Tibial nerve (tissue), 4 donors: ENCODE measurements around the gene KIF1B. TPM values are rescaled to one million over a fixed set of nuclear protein-coding genes. Genes with fewer than 3 reads are reported as not detected.
A peak's percentile ranks its signal among the peaks of the same experiment; 100 is the strongest.

ENCODE experiments used
- DNase-seq, 2 donors: peaks; one replicate each; pipeline ENCODE4 v3.0.0-alpha.2; 2019; ENCODE audit warnings: low spot score in 2 of 2
- H3K27ac ChIP-seq, 4 donors: fragments of 200-600 bp; sonication (generic) in 3 of 4; one replicate each; pipeline ENCODE4 v1.5.1; 2017 to 2019; ENCODE audit warnings: mild to moderate bottlenecking in 1 of 4
- H3K27me3 ChIP-seq, 2 donors: fragments of 200-600 bp; sonication (generic) in 1 of 2; one replicate each; pipeline versions ENCODE4 v1.5.1 to v1.6.0; 2017 to 2019
- H3K36me3 ChIP-seq, 3 donors: fragments of 200-600 bp; sonication (generic); one replicate each; pipeline ENCODE4 v1.5.1; 2018 to 2019
- H3K4me1 ChIP-seq, 4 donors: fragments of 200-600 bp; sonication (generic) in 3 of 4; one replicate each; pipeline ENCODE4 v1.5.1; 2017 to 2019
- H3K4me3 ChIP-seq, 4 donors: fragments of 200-600 bp; sonication (generic) in 3 of 4; one replicate each; pipeline ENCODE4 v1.5.1; 2017 to 2019; ENCODE audit warnings: mild to moderate bottlenecking in 1 of 4, moderate library complexity in 1 of 4
- H3K9me3 ChIP-seq, 4 donors: fragments of 200-600 bp; sonication (generic) in 3 of 4; one replicate each; pipeline ENCODE4 v1.5.1; 2017 to 2019
- EP300 ChIP-seq, 2 donors: sonication (generic); formaldehyde crosslinking; IDR thresholded peaks; one replicate each; pipeline ENCODE4 v1.6.1; 2017; ENCODE audit warnings: antibody characterized with exemption in 2 of 2, mild to moderate bottlenecking in 1 of 2
- POLR2A ChIP-seq, 2 donors: fragments of 450-650 bp; IDR thresholded peaks; one replicate each; pipeline ENCODE4 v1.6.1; 2017; ENCODE audit warnings: antibody characterized with exemption in 2 of 2, mild to moderate bottlenecking in 2 of 2, moderate library complexity in 2 of 2
- WGBS, 2 donors: methylation state at CpG; one replicate each; pipeline ENCODE4 v1.1.5; 2018; 5-methylcytosine and 5-hydroxymethylcytosine counted together
- small RNA-seq: library from RNA; depleted of rRNA; stranded (forward); fragments of <200 nt; gene quantifications from one replicate; pipeline ENCODE3, GENCODE V24; 2016
- total RNA-seq, 4 donors: library from RNA; depleted of rRNA; stranded (reverse); fragments of >200 nt; gene quantifications; one replicate each; pipeline ENCODE4 v1.1.0, GENCODE V29; 2016
- TF ChIP-seq, protein P1 (sequence below), 5 experiments: fragments of 200-600 bp in 3 of 5; fragments of 450-650 bp in 2 of 5; sonication (generic) in 3 of 5; IDR thresholded peaks; one replicate each; pipeline ENCODE4 v1.5.1; 2016 to 2019; ENCODE audit warnings: antibody characterized with exemption in 5 of 5, mild to moderate bottlenecking in 3 of 5, moderate library complexity in 2 of 5

The KIF1B gene
- total RNA-seq, 4 donors from 2014 or later = 50.6 to 76.2 (median 66.0) TPM

DNA sequence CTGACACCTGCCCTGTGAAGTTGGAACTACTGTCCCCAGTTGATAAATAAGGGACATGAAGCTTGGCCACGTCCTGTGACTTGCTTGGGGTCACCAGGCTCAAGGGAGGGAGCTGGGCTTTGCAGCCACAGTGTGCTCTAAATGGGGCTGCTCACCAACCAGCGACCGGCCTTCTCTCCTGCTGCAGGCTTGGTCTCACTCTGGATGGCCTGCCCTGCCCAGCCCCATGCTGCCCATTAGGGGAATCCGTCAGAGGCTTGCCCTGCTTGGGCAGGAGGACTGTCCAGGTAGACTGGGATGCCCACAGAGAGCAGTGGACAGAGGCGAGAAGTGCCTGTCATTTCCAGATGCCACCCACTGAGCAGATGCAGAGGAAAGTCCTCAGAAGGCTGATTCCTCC is 218.6 kb downstream of the KIF1B start:
- H3K27me3 ChIP-seq = no peaks in the 10 kb centered on the region
- no peaks in the 10 kb centered on the region for H3K36me3 ChIP-seq
- no peak for DNase-seq
- 83 to 86% methylated on average over 4 to 5 of the region's 5 CpGs for WGBS, 2 donors
- H3K4me3 ChIP-seq = no peak overlapping the region
- peaks cover 0 to 31% (median 5%) of the 10 kb centered on the region in 4 donors for H3K4me1 ChIP-seq
- no peak overlapping the region for H3K27ac ChIP-seq
- TF ChIP-seq, protein P1, sequence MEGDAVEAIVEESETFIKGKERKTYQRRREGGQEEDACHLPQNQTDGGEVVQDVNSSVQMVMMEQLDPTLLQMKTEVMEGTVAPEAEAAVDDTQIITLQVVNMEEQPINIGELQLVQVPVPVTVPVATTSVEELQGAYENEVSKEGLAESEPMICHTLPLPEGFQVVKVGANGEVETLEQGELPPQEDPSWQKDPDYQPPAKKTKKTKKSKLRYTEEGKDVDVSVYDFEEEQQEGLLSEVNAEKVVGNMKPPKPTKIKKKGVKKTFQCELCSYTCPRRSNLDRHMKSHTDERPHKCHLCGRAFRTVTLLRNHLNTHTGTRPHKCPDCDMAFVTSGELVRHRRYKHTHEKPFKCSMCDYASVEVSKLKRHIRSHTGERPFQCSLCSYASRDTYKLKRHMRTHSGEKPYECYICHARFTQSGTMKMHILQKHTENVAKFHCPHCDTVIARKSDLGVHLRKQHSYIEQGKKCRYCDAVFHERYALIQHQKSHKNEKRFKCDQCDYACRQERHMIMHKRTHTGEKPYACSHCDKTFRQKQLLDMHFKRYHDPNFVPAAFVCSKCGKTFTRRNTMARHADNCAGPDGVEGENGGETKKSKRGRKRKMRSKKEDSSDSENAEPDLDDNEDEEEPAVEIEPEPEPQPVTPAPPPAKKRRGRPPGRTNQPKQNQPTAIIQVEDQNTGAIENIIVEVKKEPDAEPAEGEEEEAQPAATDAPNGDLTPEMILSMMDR (IDR thresholded peaks at IDR 0.05) = no peak
- TF ChIP-seq POLR2A (IDR thresholded peaks at IDR 0.05) (no peak), EP300 (IDR thresholded peaks at IDR 0.05) (no peak)
- H3K9me3 ChIP-seq = no peaks in the 10 kb centered on the region

GRCh38 chr1:10429868-10430215 is 219.5 kb downstream of the KIF1B start:
- 11% methylated on average over 16 of the region's 16 CpGs for WGBS, 2 donors
- H3K9me3 ChIP-seq = no peaks in the 10 kb centered on the region
- peak overlapping the region in 3 of 4 donors; percentile 61 to 82 (median 64) for H3K27ac ChIP-seq
- peak overlapping the region; percentile 71 to 94 (median 80) for H3K4me3 ChIP-seq
- TF ChIP-seq EP300 (IDR thresholded peaks at IDR 0.05) (no peak), POLR2A (IDR thresholded peaks at IDR 0.05) (no peak)
- TF ChIP-seq, protein P1 (IDR thresholded peaks at IDR 0.05) = no peak
- peaks cover 0 to under 1% (median 0%) of the 10 kb centered on the region in 3 donors for H3K36me3 ChIP-seq
- H3K27me3 ChIP-seq = no peaks in the 10 kb centered on the region
- peaks cover 0 to 31% (median 5%) of the 10 kb centered on the region in 4 donors for H3K4me1 ChIP-seq
- no peak for DNase-seq

DNA sequence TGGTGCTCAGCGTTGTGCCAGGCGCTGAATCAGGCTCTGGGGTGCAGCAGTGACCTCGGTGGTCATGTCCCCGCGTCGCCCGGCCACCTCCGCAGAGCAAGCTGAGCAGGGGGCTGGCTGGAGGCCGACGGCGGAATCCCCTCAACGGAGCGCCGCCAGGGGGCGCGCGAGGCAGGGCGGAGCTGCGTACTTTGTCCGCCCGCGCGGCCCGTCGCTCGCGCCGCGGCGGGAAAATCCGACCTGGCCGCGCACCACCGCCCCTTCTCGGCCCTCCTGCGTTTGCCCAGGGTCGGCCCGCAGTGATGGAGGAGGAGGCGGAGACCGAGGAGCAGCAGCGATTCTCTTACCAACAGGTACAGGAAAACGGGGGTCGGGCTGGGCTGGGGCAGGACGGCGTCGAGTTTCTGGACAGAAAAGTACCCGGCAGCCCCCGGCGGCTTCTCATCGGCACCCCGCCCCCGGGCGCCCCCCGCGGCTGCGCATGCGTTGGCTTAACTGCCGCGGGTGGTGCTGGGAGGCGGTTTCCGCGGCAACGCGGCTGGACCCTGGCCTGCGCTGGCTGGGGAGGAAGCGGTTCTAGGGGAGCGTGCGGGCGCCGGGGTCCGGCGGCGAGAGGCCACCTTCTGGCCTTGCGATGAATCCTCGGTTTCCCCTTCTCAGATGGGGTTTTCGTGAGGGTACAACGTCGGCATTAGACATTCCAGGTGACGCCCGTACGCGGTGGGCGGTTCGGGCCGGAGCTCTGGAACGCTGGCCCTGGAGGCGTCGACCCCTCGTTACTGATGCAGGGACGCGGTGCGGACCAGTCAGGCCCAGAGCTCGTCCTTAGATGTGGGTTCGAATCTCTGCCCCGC is 220.1 kb downstream of the KIF1B start, which contains the start of gene CENPS:
Gene CENPS (plus strand): TSS at position 218 of the 854 bp plus-strand sequence. CDS start 85 bp downstream, at position 303.
- Histone ChIP-seq H3K4me1 (peaks cover 0 to 31% (median 5%) of the 10 kb centered on the region in 4 donors), H3K4me3 (peak within 1 kb of the TSS; percentile 71 to 94 (median 80)), H3K27me3 (no peaks in the 10 kb centered on the region), H3K36me3 (peaks cover 0 to 6% (median 0%) of the 10 kb centered on the region in 3 donors), H3K9me3 (no peaks in the 10 kb centered on the region), H3K27ac (peak within 1 kb of the TSS in 3 of 4 donors; percentile 64 to 84 (median 82))
- 0 to 1% methylated on average over 25 to 40 of the region's 95 CpGs for WGBS, 2 donors
- peak; percentile 74 to 76 for DNase-seq
- TF ChIP-seq, protein P1 (IDR thresholded peaks at IDR 0.05) = peak; percentile 97 to 100 (median 98)
- TF ChIP-seq EP300 (IDR thresholded peaks at IDR 0.05) (peak in 1 of 2 donors; percentile 77), POLR2A (IDR thresholded peaks at IDR 0.05) (peak in 1 of 2 donors; percentile 20)

Small RNAs within 50 kb of the gene (small RNA-seq; reads per million reads assigned to genes)
- gene MIR1273D = not detected
- not detected for gene RNU6-37P
- gene RNU6-828P = not detected

Other genes with a start within 250 kb of the KIF1B start
- gene RBP7, start 213.3 kb upstream of the KIF1B start, total RNA-seq = 10 to 100 TPM; 17.2 to 54.3 (median 33.7) TPM
- 10 to 100 TPM; 31.2 to 48.6 (median 44.0) TPM for gene UBE4B, start 177.6 kb upstream of the KIF1B start, total RNA-seq
- gene PGD, start 188.5 kb downstream of the KIF1B start, total RNA-seq = 100 to 1,000 TPM in 1 of 4 donors, 10 to 100 TPM in 3; 54.5 to 160 (median 67.5) TPM
- gene CENPS, start 219.9 kb downstream of the KIF1B start, total RNA-seq = 10 to 100 TPM in 2 of 4 donors, 1 to 10 TPM in 2; 3.3 to 15.3 (median 8.6) TPM
- 1 to 10 TPM in 1 of 4 donors, not detected in 3; 1.7 TPM for gene CORT, start 239.5 kb downstream of the KIF1B start, total RNA-seq